GM12878 (cell line): ENCODE results near the gene NEDD8. TPM values are rescaled to one million over a fixed set of nuclear protein-coding genes. Genes with fewer than 3 reads are reported as not detected.
A peak's percentile ranks its signal among the peaks of the same experiment; 100 is the strongest.

ENCODE experiments used
- CEBPB ChIP-seq, 2 experiments: fragments of 150-350 bp in 1 of 2; IDR thresholded peaks; 2 replicates each; pipeline ENCODE4 v1.6.1; 2012 to 2014; ENCODE audit warnings: low read depth in 2 of 2, low read length in 2 of 2, borderline replicate concordance in 1 of 2, inconsistent platforms in 1 of 2
- CEBPZ ChIP-seq: fragments of 150-350 bp; IDR thresholded peaks from 2 replicates; pipeline ENCODE4 v1.6.1; 2016; ENCODE audit warnings: low read depth, low read length
- CHD2 ChIP-seq: IDR thresholded peaks from 2 replicates; pipeline ENCODE4 v1.6.1; 2011; ENCODE audit warnings: low read depth, low read length, improper control_type of control experiment, borderline replicate concordance
- CHD4 ChIP-seq: fragments of 200-600 bp; sonication (generic); IDR thresholded peaks from 2 replicates; pipeline ENCODE4 v1.6.1; 2016; ENCODE audit warnings: mild to moderate bottlenecking
- IRF4 ChIP-seq: IDR thresholded peaks from 2 replicates; pipeline ENCODE4 v1.6.1; 2011; ENCODE audit warnings: low read depth, low read length
- JUNB ChIP-seq: IDR thresholded peaks from 2 replicates; pipeline ENCODE4 v1.6.1; 2016; ENCODE audit warnings: antibody characterized with exemption, mild to moderate bottlenecking
- MTA2 ChIP-seq: fragments of 450-650 bp; IDR thresholded peaks from 2 replicates; pipeline ENCODE4 v1.6.1; 2016; ENCODE audit warnings: low read depth, mild to moderate bottlenecking, moderate library complexity
- MXI1 ChIP-seq: fragments of 150-350 bp; IDR thresholded peaks from 2 replicates; pipeline ENCODE4 v1.6.1; 2011; ENCODE audit warnings: low read depth, mild to moderate bottlenecking, inconsistent platforms, low read length, improper control_type of control experiment
- NFYA ChIP-seq: IDR thresholded peaks from 2 replicates; pipeline ENCODE4 v1.6.1; 2011; ENCODE audit warnings: low read depth, mild to moderate bottlenecking, low read length, improper control_type of control experiment, borderline replicate concordance
- PML ChIP-seq: IDR thresholded peaks from 2 replicates; pipeline ENCODE4 v1.6.1; 2012; ENCODE audit warnings: low read length, inconsistent platforms
- SP1 ChIP-seq: IDR thresholded peaks from one replicate; pipeline ENCODE4 v1.6.1; 2011; ENCODE audit warnings: low read depth, low read length
- STAT3 ChIP-seq: IDR thresholded peaks from 2 replicates; pipeline ENCODE4 v1.6.1; 2011; ENCODE audit warnings: low read depth, low read length, improper control_type of control experiment
- USF1 ChIP-seq: IDR thresholded peaks from 2 replicates; pipeline ENCODE4 v1.6.1; 2011; ENCODE audit warnings: borderline replicate concordance, low read depth, mild to moderate bottlenecking, moderate library complexity, mixed read lengths, low read length; ENCODE audit not compliant: insufficient read depth; ENCODE audit errors: extremely low read length
- ZBTB40 ChIP-seq: fragments of 450-650 bp; IDR thresholded peaks from 2 replicates; pipeline ENCODE4 v1.6.1; 2016; ENCODE audit warnings: mild to moderate bottlenecking, moderate library complexity, borderline replicate concordance
- ZNF592 ChIP-seq: fragments of 450-650 bp; IDR thresholded peaks from 2 replicates; pipeline ENCODE4 v1.6.1; 2017; ENCODE audit warnings: mild to moderate bottlenecking, moderate library complexity
- polyA plus RNA-seq, 11 experiments: library from polyadenylated mRNA; depleted of rRNA in 4 of 11; unstranded in 6 of 11; stranded (reverse) in 5 of 11; fragments of >200 nt; fragmentation: Nextera tagmentation in 4 of 11; fragmentation: Illumina TruSeq in 1 of 11; extraction: Ambion mirVana in 4 of 11; extraction: Trizol in 1 of 11; gene quantifications; 1 replicate in 1 of 11; 2 replicates in 10 of 11; pipeline versions ENCODE4 v1.2.1 to v1.2.3, GENCODE V29; 2011 to 2016; ENCODE audit warnings: inconsistent platforms in 2 of 11, missing spikeins in 2 of 11, low read depth in 1 of 11
- total RNA-seq, 4 experiments: library from RNA; depleted of rRNA in 3 of 4; stranded (reverse); fragments of >200 nt in 3 of 4; fragmentation: Illumina TruSeq in 1 of 4; extraction: Trizol in 1 of 4; gene quantifications; 2 replicates each; pipeline versions ENCODE4 v1.2.1 to v1.2.3, GENCODE V29; 2013 to 2021

Gene NEDD8
- total and polyA plus RNA-seq, 10 of the 15 experiments (the other 5 are each of a cell fraction or from before 2014, with no cell fraction given): 164 to 991 (median 300) TPM

- TF ChIP-seq CEBPZ (no peak), USF1 (no peak), NFYA (no peak), CEBPB (IDR thresholded peaks at IDR 0.05; ENCODE audit: borderline replicate concordance in 1 of 2, low read depth in 2 of 2, low read length in 2 of 2) (no peak), STAT3 (no peak), SP1 (no peak), ZNF592 (peak; percentile 25; the same call in 1 of the 2 replicates), IRF4 (no peak; the same call in none of the 2 replicates), JUNB (no peak; the same call in 1 of the 2 replicates), ZBTB40 (peak; percentile 91), CHD4 (no peak), MTA2 (no peak), MXI1 (no peak; the same call in 1 of the 2 replicates), CHD2 (0 out of 2 replicates have a peak, but pooled peaks have one; percentile 53), PML (no peak)
These were observed 724 bp upstream of the NEDD8 start, which contains the start of gene GMPR2 (continued) for GRCh38 chr14:24232645-24233537.
